HG03469 (cell line): ENCODE data around the gene RNF114.
"Not testable (repeated sequence)": the region's sequence is repeated elsewhere in the genome, so short reads cannot be mapped to it uniquely, and the experiment has no call there.

Source experiments
- ATAC-seq: cut with Tn5 transposase; IDR thresholded peaks from one replicate; pipeline ENCODE4 v1.9.1; 2021; ENCODE audit warnings: mild to moderate bottlenecking, moderate library complexity, moderate number of reproducible peaks; ENCODE audit not compliant: unreplicated experiment

Gene RNF114

GRCh38 chr20:49957089-49957938 lies 21.1 kb downstream of the RNF114 start:
- not testable (repeated sequence) for ATAC-seq

- ATAC-seq, result no peak
Observed at GRCh38 chr20:49961413-49961812, 25.2 kb downstream of the RNF114 start.

GRCh38 chr20:49964964-49965780 lies 29.0 kb downstream of the RNF114 start:
- no peak for ATAC-seq

- ATAC-seq, result no peak
Observed at GRCh38 chr20:49965781-49966305, 29.6 kb downstream of the RNF114 start.

GRCh38 chr20:49966861-49967260 lies 30.7 kb downstream of the RNF114 start:
- ATAC-seq, result no peak

- no peak for ATAC-seq
Observed at GRCh38 chr20:49969234-49969633, 33.0 kb downstream of the RNF114 start.

GRCh38 chr20:49969946-49970345 lies 33.7 kb downstream of the RNF114 start:
- no peak for ATAC-seq

- ATAC-seq, result no peak
Observed at GRCh38 chr20:49970498-49970897, 34.3 kb downstream of the RNF114 start.

GRCh38 chr20:49973981-49974380 lies 37.8 kb downstream of the RNF114 start:
- no peak for ATAC-seq

- ATAC-seq, result no peak
Observed at GRCh38 chr20:49976542-49976941, 40.3 kb downstream of the RNF114 start.

GRCh38 chr20:49977740-49978139 lies 41.5 kb downstream of the RNF114 start:
- ATAC-seq, result not testable (repeated sequence)

GRCh38 chr20:49978685-49979029 lies 42.5 kb downstream of the RNF114 start:
- no peak for ATAC-seq

GRCh38 chr20:49979030-49979832 lies 43.0 kb downstream of the RNF114 start:
- ATAC-seq, result no peak

- no peak for ATAC-seq
Observed at GRCh38 chr20:49980140-49981008, 44.2 kb downstream of the RNF114 start.

GRCh38 chr20:49981218-49982071 lies 45.2 kb downstream of the RNF114 start:
- no peak for ATAC-seq

- no peak for ATAC-seq
Observed at GRCh38 chr20:49982072-49982345, 45.8 kb downstream of the RNF114 start.

GRCh38 chr20:49982346-49983122 lies 46.3 kb downstream of the RNF114 start, which contains the start of gene SNAI1:
Gene SNAI1, plus strand, starts transcription at chr20:49982980. Its CDS starts 80 bp downstream, at chr20:49983060.
- ATAC-seq, result peak; percentile 66

GRCh38 chr20:49983123-49983847 lies 47.1 kb downstream of the RNF114 start:
- no peak for ATAC-seq
